Measurements from ENCODE around the gene MMEL1.
"Not testable (repeated sequence)": the region's sequence is repeated elsewhere in the genome, so short reads cannot be mapped to it uniquely, and the experiment has no call there.

The MMEL1 gene

DNA sequence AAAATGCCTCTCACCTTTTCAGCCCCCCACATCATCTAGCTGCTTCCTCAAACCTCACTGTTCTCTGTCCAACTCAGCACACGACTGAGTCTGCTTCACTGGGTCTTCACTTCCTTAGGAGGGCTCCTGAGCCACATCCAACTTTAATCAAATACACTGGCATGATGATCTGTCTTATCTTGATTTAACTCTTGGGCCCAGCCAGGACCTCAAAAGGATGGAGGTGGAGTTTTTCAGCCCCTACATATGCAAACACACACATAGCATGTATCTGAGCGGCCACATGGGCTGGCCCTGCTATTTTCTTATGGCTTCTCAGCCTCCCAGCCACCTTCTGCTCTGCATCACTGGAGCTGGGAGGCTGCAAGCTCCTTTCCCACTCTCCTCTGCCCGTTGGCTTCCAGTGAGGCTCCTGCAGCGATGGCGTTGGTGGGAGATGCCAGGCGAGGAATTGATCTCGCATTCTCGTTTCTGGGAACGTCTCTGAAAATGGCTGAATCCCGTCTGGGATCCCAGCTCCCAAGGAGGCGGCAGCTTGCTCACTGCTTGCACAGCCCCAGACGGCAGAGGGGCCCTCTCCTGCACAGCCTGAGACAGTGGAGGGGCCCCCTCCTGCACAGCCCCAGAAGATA, 48.0 kb downstream of the MMEL1 start:
- TF ChIP-seq, protein P1, sequence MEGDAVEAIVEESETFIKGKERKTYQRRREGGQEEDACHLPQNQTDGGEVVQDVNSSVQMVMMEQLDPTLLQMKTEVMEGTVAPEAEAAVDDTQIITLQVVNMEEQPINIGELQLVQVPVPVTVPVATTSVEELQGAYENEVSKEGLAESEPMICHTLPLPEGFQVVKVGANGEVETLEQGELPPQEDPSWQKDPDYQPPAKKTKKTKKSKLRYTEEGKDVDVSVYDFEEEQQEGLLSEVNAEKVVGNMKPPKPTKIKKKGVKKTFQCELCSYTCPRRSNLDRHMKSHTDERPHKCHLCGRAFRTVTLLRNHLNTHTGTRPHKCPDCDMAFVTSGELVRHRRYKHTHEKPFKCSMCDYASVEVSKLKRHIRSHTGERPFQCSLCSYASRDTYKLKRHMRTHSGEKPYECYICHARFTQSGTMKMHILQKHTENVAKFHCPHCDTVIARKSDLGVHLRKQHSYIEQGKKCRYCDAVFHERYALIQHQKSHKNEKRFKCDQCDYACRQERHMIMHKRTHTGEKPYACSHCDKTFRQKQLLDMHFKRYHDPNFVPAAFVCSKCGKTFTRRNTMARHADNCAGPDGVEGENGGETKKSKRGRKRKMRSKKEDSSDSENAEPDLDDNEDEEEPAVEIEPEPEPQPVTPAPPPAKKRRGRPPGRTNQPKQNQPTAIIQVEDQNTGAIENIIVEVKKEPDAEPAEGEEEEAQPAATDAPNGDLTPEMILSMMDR (conservative IDR thresholded peaks at IDR 0.05; ENCODE audit: low read depth, low read length) = no peak
- no peak for DNase-seq (ENCODE audit: low read depth)
- H3K4me3 ChIP-seq (ENCODE audit: low read depth, low read length) = no peak overlapping the region

DNA sequence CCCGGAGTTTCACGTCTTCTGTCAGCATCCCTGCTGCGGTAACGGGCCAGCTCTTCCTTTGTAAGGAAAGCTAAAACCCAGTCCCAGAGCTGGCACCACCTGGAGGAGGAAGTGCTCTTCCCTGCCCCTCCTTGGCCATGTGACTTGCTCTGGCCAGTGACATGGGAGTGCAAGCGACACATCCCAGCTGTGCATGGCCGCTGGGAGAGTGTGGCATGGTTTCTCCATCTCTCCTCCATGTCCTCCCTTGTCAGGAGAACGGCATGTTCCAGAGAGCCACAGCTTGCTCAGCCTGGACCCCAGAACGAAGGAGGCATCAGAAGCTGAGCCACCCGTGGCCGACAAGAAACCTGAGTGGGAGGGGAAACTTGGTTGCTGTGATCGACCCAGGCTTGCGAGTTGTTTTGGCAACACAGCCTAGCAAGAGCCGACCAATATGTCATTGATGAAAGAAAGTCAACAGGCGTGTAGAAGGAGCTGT, 48.9 kb downstream of the MMEL1 start:
- H3K4me3 ChIP-seq (ENCODE audit: low read depth, low read length) = no peak overlapping the region
- no peak for DNase-seq (ENCODE audit: low read depth)
- TF ChIP-seq, protein P1 (conservative IDR thresholded peaks at IDR 0.05; ENCODE audit: low read depth, low read length) = no peak

DNA sequence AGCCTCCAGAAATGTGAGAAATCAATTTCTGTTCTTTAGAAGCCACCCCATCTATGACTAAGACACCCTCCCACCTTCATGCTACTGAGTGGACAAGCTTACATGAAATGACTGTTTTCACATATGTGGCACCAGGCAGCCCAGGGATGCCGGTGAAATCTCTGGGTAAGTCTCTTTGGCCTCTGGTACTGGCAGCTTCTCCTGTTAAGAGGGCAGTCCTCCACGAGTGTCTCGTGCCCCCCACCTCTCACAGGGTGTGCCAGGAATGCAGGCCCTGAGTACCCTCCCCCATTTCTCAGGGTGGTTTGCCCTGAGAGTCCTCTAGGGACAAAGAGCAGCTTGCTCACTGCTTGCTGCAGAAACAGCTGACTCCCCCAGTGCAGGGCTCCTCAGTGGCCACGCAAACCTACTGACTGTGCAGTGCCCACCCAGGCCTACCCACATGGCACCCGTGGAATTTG, 49.5 kb downstream of the MMEL1 start:
- TF ChIP-seq, protein P1 (conservative IDR thresholded peaks at IDR 0.05; ENCODE audit: low read depth, low read length) = no peak
- H3K4me3 ChIP-seq (ENCODE audit: low read depth, low read length) = no peak overlapping the region
- DNase-seq (ENCODE audit: low read depth) = no peak

DNA sequence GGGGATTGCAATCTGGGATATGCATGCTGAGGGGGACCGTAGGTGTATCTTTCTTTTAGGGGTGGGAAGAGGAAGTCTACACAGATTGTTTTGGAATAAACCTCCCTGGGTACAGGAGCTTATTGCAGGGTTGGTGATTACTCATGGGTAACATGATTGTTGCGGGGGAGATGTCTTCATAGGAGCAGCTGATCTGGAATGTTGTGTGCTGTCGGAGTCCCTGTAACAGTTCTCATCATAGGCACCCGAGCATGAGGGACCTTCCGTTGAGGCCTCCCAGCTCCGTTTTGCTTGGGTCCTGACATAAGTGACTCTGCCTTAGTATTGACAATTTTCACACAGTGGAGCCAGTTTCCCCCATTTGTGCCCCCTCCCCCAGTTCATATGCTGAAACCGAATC, 50.4 kb downstream of the MMEL1 start:
- DNase-seq (ENCODE audit: low read depth) = peak; percentile 24

DNA sequence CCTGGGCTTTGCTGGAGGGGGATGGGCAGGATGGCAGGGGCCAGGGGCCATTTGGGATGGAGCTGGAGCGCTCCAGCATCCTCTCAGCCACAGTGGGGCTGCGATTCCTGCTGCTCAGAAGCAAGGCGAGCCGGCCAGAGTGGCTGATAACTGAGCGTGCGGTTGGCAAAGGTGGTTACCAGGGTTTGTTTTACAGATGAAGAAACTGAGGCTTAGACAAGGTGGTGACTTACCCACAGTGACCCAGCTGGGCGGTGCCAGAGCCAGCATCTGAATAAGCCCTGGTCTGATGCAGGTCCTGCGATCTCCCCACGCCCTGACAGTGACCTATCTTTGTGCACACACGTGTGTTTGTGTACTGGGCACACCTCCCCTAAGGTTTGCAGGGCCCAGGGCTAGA, 52.1 kb downstream of the MMEL1 start:
- no peak for DNase-seq (ENCODE audit: low read depth)
- TF ChIP-seq, protein P1 (conservative IDR thresholded peaks at IDR 0.05; ENCODE audit: low read depth, low read length) = no peak
- no peak overlapping the region for H3K4me3 ChIP-seq (ENCODE audit: low read depth, low read length)

More for the DNA sequence above, 50.4 kb downstream of the MMEL1 start:
- no peak overlapping the region for H3K4me3 ChIP-seq (ENCODE audit: low read depth, low read length)
- TF ChIP-seq, protein P1 (conservative IDR thresholded peaks at IDR 0.05; ENCODE audit: low read depth, low read length) = no peak

DNA sequence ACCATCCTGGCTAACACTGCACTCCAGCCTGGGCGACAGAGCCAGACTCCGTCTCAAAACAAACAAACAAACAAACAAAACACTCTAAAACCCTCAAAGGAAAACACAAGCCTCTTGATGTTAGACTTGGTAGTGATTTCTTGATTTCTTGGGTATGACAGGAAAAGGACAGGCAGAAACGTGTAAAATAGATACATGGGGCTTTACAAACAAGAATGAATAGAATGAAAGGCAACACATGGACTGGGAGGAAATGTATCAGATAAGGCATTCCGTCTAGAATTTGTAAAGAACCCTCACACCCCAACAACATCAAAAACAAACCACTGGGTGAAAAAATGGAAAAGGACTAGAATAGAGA, 54.1 kb downstream of the MMEL1 start:
- no peak overlapping the region for H3K4me3 ChIP-seq (ENCODE audit: low read depth, low read length)
- TF ChIP-seq, protein P1 (conservative IDR thresholded peaks at IDR 0.05; ENCODE audit: low read depth, low read length) = no peak

DNA sequence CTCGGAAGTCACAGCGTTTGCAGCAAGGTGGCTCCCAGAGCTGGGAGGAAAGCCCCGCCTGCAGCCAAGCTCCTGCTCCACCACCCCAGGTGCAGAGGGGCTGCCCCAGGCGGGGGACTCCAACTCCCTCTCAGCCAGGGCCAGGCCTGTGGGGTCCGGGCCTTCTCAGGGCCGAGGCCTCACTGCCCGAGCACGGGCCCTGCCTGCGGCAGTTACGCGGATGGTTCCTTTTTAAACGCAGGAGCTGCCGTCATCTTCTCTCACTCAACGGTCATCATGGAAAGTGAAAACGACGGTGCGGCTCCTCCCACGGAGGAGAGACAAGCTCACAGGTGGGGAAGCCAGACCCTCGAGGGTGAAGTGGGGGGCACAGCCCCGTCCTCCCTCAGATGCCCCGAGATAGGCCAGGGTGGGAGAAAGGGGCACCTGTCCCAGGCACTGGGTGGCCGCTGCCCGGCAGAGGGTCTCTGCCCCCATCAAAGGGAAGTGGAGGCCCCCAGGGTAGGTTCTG, 55.2 kb downstream of the MMEL1 start:
- not testable (repeated sequence) for H3K4me3 ChIP-seq (ENCODE audit: low read depth, low read length); DNase-seq (ENCODE audit: low read depth)

More for the DNA sequence above, 54.1 kb downstream of the MMEL1 start:
- DNase-seq (ENCODE audit: low read depth) = no peak

Measured in choroid plexus epithelial cell (primary cell).